Measurements from ENCODE around the gene POU1F1. TPM values are rescaled to one million over a fixed set of nuclear protein-coding genes. Genes with fewer than 3 reads are reported as not detected.

POU1F1 gene
- total and polyA plus RNA-seq, 2 of the 4 experiments (the other 2 are of a cell fraction): not detected

DNA sequence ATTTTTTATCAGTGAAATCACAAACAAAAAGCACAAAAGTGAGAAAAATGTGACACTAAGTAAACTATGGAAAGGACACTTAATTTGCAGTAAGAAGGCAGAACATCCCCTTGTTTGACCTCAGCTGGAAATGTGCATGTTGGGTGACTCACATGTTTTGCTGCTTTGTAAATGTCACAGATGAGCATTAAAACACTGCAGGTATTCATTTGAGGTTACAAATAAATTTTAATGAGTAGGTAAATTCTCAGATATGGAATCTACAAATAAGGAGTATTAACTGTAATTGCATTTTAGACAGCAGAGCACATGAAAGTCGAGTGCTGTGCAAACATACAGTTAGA is 29.0 kb downstream of the POU1F1 start:
- Histone ChIP-seq H3K23ac (ENCODE audit: low read depth, low read length) (no peak overlapping the region), H4K91ac (ENCODE audit: insufficient read depth, low read depth, low read length) (no peak overlapping the region), H4K8ac (ENCODE audit: low read depth in 2 of 2, low read length in 2 of 2) (no peak overlapping the region), H3K9me1 (ENCODE audit: insufficient read depth, low read length) (no peaks in the 10 kb centered on the region), H2BK120ac (ENCODE audit: low read depth, low read length) (no peak overlapping the region), H4K5ac (ENCODE audit: low read depth, low read length) (no peak overlapping the region), H3K4me3 (ENCODE audit: insufficient read depth, low read depth, low read length) (no peak overlapping the region), H3K4me2 (ENCODE audit: low read depth, low read length) (no peak overlapping the region), H3K79me1 (ENCODE audit: low read depth in 1 of 2, low read length in 2 of 2) (no peaks in the 10 kb centered on the region; a peak in 1 of 4 replicates), H3K9ac (ENCODE audit: low read depth, low read length) (no peak overlapping the region), H3K56ac (ENCODE audit: extremely low read depth, insufficient read depth, low read length) (no peak overlapping the region), H2AK5ac (ENCODE audit: low read depth, low read length) (no peak overlapping the region), H3K27ac (ENCODE audit: insufficient read depth, low read length) (no peak overlapping the region), H3K4me1 (ENCODE audit: control insufficient read depth, insufficient read depth, low read length) (0 out of 2 replicates have a peak, but pooled peaks cover 2% of the 10 kb centered on the region), H3K14ac (replicated peaks; ENCODE audit: low read depth, low read length) (no peak overlapping the region), H2BK5ac (ENCODE audit: low read depth, low read length, poor library complexity, severe bottlenecking) (no peak overlapping the region), H2AK9ac (replicated peaks; ENCODE audit: low read depth, low read length, poor library complexity) (no peak overlapping the region), H3K4ac (ENCODE audit: low read depth, low read length) (no peak overlapping the region), H2BK15ac (ENCODE audit: low read depth, low read length) (no peak overlapping the region), H3K36me3 (ENCODE audit: control insufficient read depth, insufficient read depth, low read length) (no peaks in the 10 kb centered on the region), H3K9me3 (ENCODE audit: control insufficient read depth, insufficient read depth, low read length) (no peaks in the 10 kb centered on the region), H2BK20ac (ENCODE audit: low read depth, low read length) (no peak overlapping the region), H3K18ac (ENCODE audit: low read depth, low read length) (no peak overlapping the region), H2AFZ (replicated peaks; ENCODE audit: low read length, poor library complexity) (no peak overlapping the region), H3K27me3 (ENCODE audit: control insufficient read depth, insufficient read depth, low read length) (no peaks in the 10 kb centered on the region), H4K20me1 (ENCODE audit: insufficient read depth, low read length) (no peaks in the 10 kb centered on the region)
- POLR2A ChIA-PET (ENCODE audit: unreplicated experiment): no interaction called here
- BruUV-seq (replicated peaks): no TSS peak
- dilution Hi-C loops (cut with HindIII; ENCODE audit: low sequenced_read_pairs, unreplicated experiment): no loop called here
- CTCF ChIA-PET: interaction anchor here (0.8 kb wide), 1 partner anchor 13 kb away, joined by 3 read pairs; no protein-coding TSS in a partner anchor
- ATAC-seq (ENCODE audit: low read depth): no peak
- in situ Hi-C loops (cut with MboI; ENCODE audit: low sequenced_read_pairs): no loop called here
- intact Hi-C loops (cut with micrococcal nuclease): no loop called here
- no CpG with 5 or more reads among the region's 1 CpG for WGBS, 2 experiments (ENCODE audit: extremely low coverage in 2 of 2, insufficient read length in 1 of 2)
- no peak for DNase-seq
- TF ChIP-seq RAD21 (IDR thresholded peaks at IDR 0.05; ENCODE audit: low read length) (no peak), RFX5 (IDR thresholded peaks at IDR 0.05; ENCODE audit: low read depth, low read length) (no peak), CHD1 (IDR thresholded peaks at IDR 0.05; ENCODE audit: low read depth, low read length) (no peak), CEBPB (IDR thresholded peaks at IDR 0.05; ENCODE audit: low read depth, low read length) (no peak), RCOR1 (IDR thresholded peaks at IDR 0.05; ENCODE audit: insufficient replicate concordance, low read length) (no peak), SMC3 (IDR thresholded peaks at IDR 0.05; ENCODE audit: low read depth, low read length) (no peak), MXI1 (IDR thresholded peaks at IDR 0.05; ENCODE audit: borderline replicate concordance, low read depth, low read length) (no peak), MAFK (IDR thresholded peaks at IDR 0.05; ENCODE audit: low read depth, low read length) (no peak), MAZ (IDR thresholded peaks at IDR 0.05; ENCODE audit: borderline replicate concordance, low read depth, low read length) (no peak), NFE2L2 (IDR thresholded peaks at IDR 0.05; ENCODE audit: low read depth, low read length) (no peak), BHLHE40 (IDR thresholded peaks at IDR 0.05; ENCODE audit: low read depth, low read length) (no peak), POLR2A (IDR thresholded peaks at IDR 0.05; ENCODE audit: low read depth, low read length) (no peak), FOS (IDR thresholded peaks at IDR 0.05; ENCODE audit: low read depth, low read length) (no peak)
- TF ChIP-seq, protein P1, sequence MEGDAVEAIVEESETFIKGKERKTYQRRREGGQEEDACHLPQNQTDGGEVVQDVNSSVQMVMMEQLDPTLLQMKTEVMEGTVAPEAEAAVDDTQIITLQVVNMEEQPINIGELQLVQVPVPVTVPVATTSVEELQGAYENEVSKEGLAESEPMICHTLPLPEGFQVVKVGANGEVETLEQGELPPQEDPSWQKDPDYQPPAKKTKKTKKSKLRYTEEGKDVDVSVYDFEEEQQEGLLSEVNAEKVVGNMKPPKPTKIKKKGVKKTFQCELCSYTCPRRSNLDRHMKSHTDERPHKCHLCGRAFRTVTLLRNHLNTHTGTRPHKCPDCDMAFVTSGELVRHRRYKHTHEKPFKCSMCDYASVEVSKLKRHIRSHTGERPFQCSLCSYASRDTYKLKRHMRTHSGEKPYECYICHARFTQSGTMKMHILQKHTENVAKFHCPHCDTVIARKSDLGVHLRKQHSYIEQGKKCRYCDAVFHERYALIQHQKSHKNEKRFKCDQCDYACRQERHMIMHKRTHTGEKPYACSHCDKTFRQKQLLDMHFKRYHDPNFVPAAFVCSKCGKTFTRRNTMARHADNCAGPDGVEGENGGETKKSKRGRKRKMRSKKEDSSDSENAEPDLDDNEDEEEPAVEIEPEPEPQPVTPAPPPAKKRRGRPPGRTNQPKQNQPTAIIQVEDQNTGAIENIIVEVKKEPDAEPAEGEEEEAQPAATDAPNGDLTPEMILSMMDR (conservative IDR thresholded peaks at IDR 0.05; ENCODE audit: low read depth, low read length): no peak
- TF ChIP-seq, protein P2, sequence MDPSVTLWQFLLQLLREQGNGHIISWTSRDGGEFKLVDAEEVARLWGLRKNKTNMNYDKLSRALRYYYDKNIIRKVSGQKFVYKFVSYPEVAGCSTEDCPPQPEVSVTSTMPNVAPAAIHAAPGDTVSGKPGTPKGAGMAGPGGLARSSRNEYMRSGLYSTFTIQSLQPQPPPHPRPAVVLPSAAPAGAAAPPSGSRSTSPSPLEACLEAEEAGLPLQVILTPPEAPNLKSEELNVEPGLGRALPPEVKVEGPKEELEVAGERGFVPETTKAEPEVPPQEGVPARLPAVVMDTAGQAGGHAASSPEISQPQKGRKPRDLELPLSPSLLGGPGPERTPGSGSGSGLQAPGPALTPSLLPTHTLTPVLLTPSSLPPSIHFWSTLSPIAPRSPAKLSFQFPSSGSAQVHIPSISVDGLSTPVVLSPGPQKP (IDR thresholded peaks at IDR 0.05; ENCODE audit: borderline replicate concordance, low read depth, low read length): no peak
- TF ChIP-seq, protein P3, sequence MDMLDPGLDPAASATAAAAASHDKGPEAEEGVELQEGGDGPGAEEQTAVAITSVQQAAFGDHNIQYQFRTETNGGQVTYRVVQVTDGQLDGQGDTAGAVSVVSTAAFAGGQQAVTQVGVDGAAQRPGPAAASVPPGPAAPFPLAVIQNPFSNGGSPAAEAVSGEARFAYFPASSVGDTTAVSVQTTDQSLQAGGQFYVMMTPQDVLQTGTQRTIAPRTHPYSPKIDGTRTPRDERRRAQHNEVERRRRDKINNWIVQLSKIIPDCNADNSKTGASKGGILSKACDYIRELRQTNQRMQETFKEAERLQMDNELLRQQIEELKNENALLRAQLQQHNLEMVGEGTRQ (IDR thresholded peaks at IDR 0.05; ENCODE audit: low read depth, low read length): no peak

All from IMR-90 (cell line).